Measurements from ENCODE around the gene CLNK.

DNA sequence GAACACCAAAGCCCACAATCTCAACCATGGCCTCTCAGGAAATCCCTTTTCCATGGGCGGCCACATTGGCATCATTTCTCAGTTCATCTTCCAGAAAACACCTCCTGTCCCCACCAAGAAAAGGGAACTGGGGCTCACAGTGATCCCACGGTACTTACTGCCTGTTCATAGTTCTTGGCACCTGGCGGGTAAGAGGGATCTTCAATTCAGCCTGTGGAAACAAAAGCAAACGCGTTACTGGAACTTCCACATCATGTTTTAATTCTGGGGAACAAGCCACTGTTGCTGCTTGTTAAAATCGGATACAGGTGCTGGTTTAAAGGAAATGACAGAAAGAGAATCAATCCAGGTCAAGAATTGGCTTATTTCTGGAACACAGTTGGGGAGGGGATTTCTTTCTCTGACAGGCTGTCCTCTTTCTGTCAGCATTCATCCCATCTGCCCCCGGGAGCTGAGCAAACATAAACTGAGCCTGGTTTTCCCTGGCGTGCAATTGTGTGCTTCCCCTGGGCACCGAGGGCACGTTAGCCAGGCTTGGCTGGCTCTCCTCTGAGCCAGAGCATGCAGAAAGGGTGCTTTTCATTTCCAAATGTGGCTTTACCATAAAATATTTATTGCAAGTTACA, 16.8 kb downstream of the CLNK start:
- no peak for TF ChIP-seq EZH2 (IDR thresholded peaks at IDR 0.05; ENCODE audit: borderline replicate concordance, low read length)
- TF ChIP-seq, protein P1, sequence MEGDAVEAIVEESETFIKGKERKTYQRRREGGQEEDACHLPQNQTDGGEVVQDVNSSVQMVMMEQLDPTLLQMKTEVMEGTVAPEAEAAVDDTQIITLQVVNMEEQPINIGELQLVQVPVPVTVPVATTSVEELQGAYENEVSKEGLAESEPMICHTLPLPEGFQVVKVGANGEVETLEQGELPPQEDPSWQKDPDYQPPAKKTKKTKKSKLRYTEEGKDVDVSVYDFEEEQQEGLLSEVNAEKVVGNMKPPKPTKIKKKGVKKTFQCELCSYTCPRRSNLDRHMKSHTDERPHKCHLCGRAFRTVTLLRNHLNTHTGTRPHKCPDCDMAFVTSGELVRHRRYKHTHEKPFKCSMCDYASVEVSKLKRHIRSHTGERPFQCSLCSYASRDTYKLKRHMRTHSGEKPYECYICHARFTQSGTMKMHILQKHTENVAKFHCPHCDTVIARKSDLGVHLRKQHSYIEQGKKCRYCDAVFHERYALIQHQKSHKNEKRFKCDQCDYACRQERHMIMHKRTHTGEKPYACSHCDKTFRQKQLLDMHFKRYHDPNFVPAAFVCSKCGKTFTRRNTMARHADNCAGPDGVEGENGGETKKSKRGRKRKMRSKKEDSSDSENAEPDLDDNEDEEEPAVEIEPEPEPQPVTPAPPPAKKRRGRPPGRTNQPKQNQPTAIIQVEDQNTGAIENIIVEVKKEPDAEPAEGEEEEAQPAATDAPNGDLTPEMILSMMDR (IDR thresholded peaks at IDR 0.05; ENCODE audit: low read length) = no peak

Data from OCI-LY1 (cell line).